NCI-H1105 treated with DMSO at 0.1 percent for 48 hours (cell line): ENCODE results near the gene PTTG1IP.

ENCODE experiments used
- DNase-seq: peaks from one replicate; lab custom pipeline; 2025; lab: John Stamatoyannopoulos, UW

Gene PTTG1IP

GRCh38 chr21:44865561-44866280, 7.8 kb downstream of the PTTG1IP start:
- DNase-seq: no peak

- DNase-seq: no peak
These were observed 10.4 kb downstream of the PTTG1IP start for GRCh38 chr21:44862869-44863685.

GRCh38 chr21:44858791-44859190, 14.7 kb downstream of the PTTG1IP start:
- DNase-seq: no peak

- no peak for DNase-seq
These were observed 15.2 kb downstream of the PTTG1IP start for GRCh38 chr21:44858291-44858690.

GRCh38 chr21:44857127-44857892, 16.2 kb downstream of the PTTG1IP start:
- DNase-seq: no peak

GRCh38 chr21:44856131-44856530, 17.4 kb downstream of the PTTG1IP start:
- no peak for DNase-seq

GRCh38 chr21:44855572-44855971, 17.9 kb downstream of the PTTG1IP start:
- no peak for DNase-seq

GRCh38 chr21:44854664-44855446, 18.6 kb downstream of the PTTG1IP start:
- DNase-seq: no peak

GRCh38 chr21:44854391-44854663, 19.2 kb downstream of the PTTG1IP start:
- DNase-seq: no peak

GRCh38 chr21:44853601-44854390, 19.7 kb downstream of the PTTG1IP start:
- DNase-seq: no peak

- DNase-seq: no peak
These were observed 22.4 kb downstream of the PTTG1IP start for GRCh38 chr21:44850905-44851657.

GRCh38 chr21:44850208-44850800, 23.2 kb downstream of the PTTG1IP start:
- DNase-seq: no peak

GRCh38 chr21:44849616-44850130, 23.8 kb downstream of the PTTG1IP start:
- DNase-seq: no peak

GRCh38 chr21:44848821-44849521, 24.5 kb downstream of the PTTG1IP start:
- DNase-seq: no peak

GRCh38 chr21:44847261-44848056, 26.0 kb downstream of the PTTG1IP start:
- no peak for DNase-seq

GRCh38 chr21:44846485-44847260, 26.8 kb downstream of the PTTG1IP start:
- no peak for DNase-seq

GRCh38 chr21:44846224-44846484, 27.3 kb downstream of the PTTG1IP start:
- no peak for DNase-seq
